Left colon (tissue), 2 donors: ENCODE data around the gene SLC7A6. TPM values are rescaled to one million over a fixed set of nuclear protein-coding genes. Genes with fewer than 3 reads are reported as not detected.

Experiments used
- ATAC-seq: fragments of 200-7000 bp; cut with Tn5 transposase; one replicate; pipeline ENCODE4 v1.9.1; 2020; ENCODE audit warnings: mild to moderate bottlenecking, moderate library complexity
- DNase-seq, 2 donors: peaks; one replicate each; pipeline ENCODE4 v3.0.0-alpha.2; 2020
- intact Hi-C, 2 donors: fragments of 100-400 bp; cut with DNase I in 1 of 2; cut with micrococcal nuclease in 1 of 2; formaldehyde crosslinking; loops; one replicate each; pipeline versions ENCODE4 v1.11.2 to v1.14.0; 2022; cut with DNase I, micrococcal nuclease
- total RNA-seq, 2 donors: library from RNA; stranded (reverse); fragmentation: NEBNext Ultra II Directional; extraction: Animal tissue kit (Norgen Biotek cat#: 25700); gene quantifications; one replicate each; pipeline ENCODE4 v1.2.1, GENCODE V29; 2021
- donor health status: DM: no; HTN: no; CAD: no.
- donor health status: DM: yes; HTN: yes; CAD: no.

Gene SLC7A6
- total RNA-seq, 2 donors from 2014 or later = 23.9 to 45.9 TPM

GRCh38 chr16:68324336-68324735 lies 60.0 kb downstream of the SLC7A6 start:
- no peak for ATAC-seq
- intact Hi-C loops = no loop called here
- DNase-seq = no peak

GRCh38 chr16:68324780-68325357 lies 60.5 kb downstream of the SLC7A6 start:
- no peak for ATAC-seq
- intact Hi-C loops = no loop called here
- DNase-seq = no peak

DNA sequence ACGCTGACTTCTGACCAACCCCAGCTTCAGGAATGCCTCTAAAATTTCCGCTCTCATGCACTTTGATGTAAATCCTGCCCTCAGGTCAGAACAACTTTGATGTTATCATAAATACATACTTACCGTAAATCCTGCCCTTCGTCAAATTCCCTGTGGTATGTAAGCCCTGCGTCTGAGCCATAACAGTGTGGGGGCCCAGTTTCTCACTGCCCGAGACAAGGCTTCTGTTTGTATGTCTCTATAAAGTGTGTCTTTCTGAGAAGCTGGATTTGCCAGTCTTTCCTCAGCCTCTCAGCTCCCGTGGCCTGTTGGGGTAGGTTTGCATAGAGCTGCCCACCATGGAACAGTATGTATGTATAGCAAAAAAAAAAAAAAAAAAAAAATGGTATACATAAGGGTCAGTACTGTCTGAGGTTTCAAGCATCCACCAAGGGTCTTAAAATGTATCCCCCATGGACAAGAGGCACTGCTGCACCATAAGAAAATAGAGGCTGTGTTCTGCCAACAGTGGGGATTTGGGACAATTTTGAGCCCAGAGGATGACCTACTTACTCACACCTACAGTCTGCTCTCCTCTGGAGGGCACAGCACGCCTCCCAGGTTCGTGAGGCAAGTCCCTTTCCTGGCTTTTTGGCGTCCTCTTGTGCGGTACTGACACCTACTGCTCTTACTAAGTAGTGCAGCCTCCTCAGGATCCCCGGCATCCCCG lies 64.0 kb downstream of the SLC7A6 start:
- ATAC-seq = peak; percentile 99
- DNase-seq = peak; percentile 68 to 78
- intact Hi-C loops = loop anchor here in 1 of 2 donors (2.0 kb wide), 1 partner anchor 68 kb away; no protein-coding TSS in a partner anchor

- intact Hi-C loops = loop anchor here in 1 of 2 donors (2.0 kb wide), 1 partner anchor 68 kb away; no protein-coding TSS in a partner anchor
- no peak for ATAC-seq
- DNase-seq = no peak
These were observed 64.6 kb downstream of the SLC7A6 start for GRCh38 chr16:68328860-68329390.

- DNase-seq = no peak
- intact Hi-C loops = loop anchor here in 1 of 2 donors (5.0 kb wide), 1 partner anchor 90 kb away; no protein-coding TSS in a partner anchor
- no peak for ATAC-seq
These were observed 67.6 kb downstream of the SLC7A6 start for GRCh38 chr16:68331879-68332410.

- intact Hi-C loops = loop anchor here in 1 of 2 donors (5.0 kb wide), 1 partner anchor 90 kb away; no protein-coding TSS in a partner anchor
- DNase-seq = peak in 1 of 2 donors; percentile 28
- ATAC-seq = peak; percentile 12
These were observed 68.2 kb downstream of the SLC7A6 start for GRCh38 chr16:68332411-68333121.

DNA sequence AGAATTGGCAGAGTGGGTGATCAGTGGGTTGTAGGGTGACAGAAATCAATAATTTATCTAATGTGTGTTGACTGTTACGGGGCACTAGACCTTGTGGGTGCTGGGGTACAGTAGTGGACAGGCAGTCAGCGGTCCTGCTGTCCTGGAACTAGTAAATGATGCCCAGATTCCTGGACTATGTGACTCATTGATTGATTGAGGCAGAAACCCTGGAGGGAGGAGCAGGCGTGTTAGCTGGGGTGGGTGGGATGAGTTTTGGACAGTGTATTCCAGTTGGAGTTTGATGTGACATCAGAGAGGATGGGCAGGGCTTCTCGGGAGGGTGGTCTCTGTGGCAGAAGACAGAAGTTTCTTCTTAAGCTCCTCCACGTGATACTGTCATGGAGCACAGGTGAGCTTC lies 70.8 kb downstream of the SLC7A6 start:
- ATAC-seq = no peak
- intact Hi-C loops = no loop called here

GRCh38 chr16:68338326-68339119 lies 74.2 kb downstream of the SLC7A6 start:
- ATAC-seq (no peak), DNase-seq (no peak)
- intact Hi-C loops = no loop called here

More for the DNA sequence above, 70.8 kb downstream of the SLC7A6 start:
- no peak for DNase-seq

- DNase-seq (no peak), ATAC-seq (no peak)
- intact Hi-C loops = no loop called here
These were observed 74.9 kb downstream of the SLC7A6 start for GRCh38 chr16:68339214-68339613.

GRCh38 chr16:68342620-68343019 lies 78.3 kb downstream of the SLC7A6 start:
- ATAC-seq (no peak), DNase-seq (no peak)
- intact Hi-C loops = no loop called here

- intact Hi-C loops = no loop called here
- ATAC-seq (no peak), DNase-seq (no peak)
These were observed 78.8 kb downstream of the SLC7A6 start for GRCh38 chr16:68343137-68343536.

DNA sequence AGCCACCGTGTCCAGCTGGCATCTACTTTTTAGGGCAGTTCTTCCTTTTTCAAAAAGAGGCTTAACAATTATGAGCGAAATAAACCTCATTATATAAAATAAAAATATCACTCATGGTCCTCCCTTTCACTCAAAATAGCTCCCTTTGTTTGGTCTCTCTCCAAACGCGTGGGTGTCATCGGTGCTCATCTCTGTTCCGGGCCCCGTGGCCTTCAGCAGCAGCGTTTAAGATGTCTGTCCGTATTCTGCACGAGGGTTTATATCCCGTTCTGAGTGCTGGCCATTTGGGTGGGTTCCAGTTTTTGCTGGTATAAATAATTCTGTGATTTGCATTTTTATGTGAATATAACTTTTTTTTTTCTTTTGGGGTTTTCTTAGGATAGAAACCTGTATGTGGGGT lies 79.9 kb downstream of the SLC7A6 start:
- DNase-seq (no peak), ATAC-seq (no peak)
- intact Hi-C loops = no loop called here

- ATAC-seq (peak; percentile 20), DNase-seq (no peak)
- intact Hi-C loops = no loop called here
These were observed 81.1 kb downstream of the SLC7A6 start for GRCh38 chr16:68345351-68345810.

- DNase-seq = no peak
- no peak for ATAC-seq
- intact Hi-C loops = no loop called here
These were observed 81.8 kb downstream of the SLC7A6 start for GRCh38 chr16:68345958-68346635.

GRCh38 chr16:68346892-68347480 lies 82.7 kb downstream of the SLC7A6 start:
- intact Hi-C loops = no loop called here
- no peak for ATAC-seq
- no peak for DNase-seq

DNA sequence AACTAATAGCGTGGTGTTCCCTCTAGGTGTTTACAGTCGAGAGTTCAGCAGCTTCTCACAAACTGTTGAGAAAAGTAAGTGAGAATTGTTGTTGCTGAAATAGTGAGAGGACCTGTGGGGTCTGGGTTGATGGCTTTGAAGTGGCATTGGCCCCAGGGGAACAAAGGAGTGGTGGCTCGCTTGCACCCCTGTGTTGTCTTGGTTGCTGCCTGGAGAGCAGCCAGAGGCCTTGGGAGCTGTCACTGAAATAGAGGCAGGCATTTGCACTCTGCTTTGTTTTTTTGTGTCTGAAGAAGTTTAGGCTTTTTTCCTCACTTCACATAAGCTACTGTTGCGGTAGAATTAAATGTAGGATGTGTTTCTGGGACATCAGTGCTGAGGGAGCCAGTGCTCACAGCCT lies 83.3 kb downstream of the SLC7A6 start:
- intact Hi-C loops = no loop called here
- ATAC-seq (no peak), DNase-seq (no peak)

GRCh38 chr16:68348639-68349445 lies 84.5 kb downstream of the SLC7A6 start:
- intact Hi-C loops = no loop called here
- DNase-seq (no peak), ATAC-seq (no peak)
